ENCODE data around the gene INSR.

The INSR gene

GRCh38 chr19:7140137-7140536 is 154.1 kb downstream of the INSR start:
- DNase-seq (ENCODE audit: low read depth): no peak

- no peak for DNase-seq (ENCODE audit: low read depth)
Observed at GRCh38 chr19:7139095-7139494, 155.1 kb downstream of the INSR start.

GRCh38 chr19:7138402-7138801 is 155.8 kb downstream of the INSR start:
- no peak for DNase-seq (ENCODE audit: low read depth)

GRCh38 chr19:7137120-7137519 is 157.1 kb downstream of the INSR start:
- DNase-seq (ENCODE audit: low read depth): no peak

- DNase-seq (ENCODE audit: low read depth): no peak
Observed at GRCh38 chr19:7132054-7132453, 162.2 kb downstream of the INSR start.

GRCh38 chr19:7130043-7130442 is 164.2 kb downstream of the INSR start:
- DNase-seq (ENCODE audit: low read depth): no peak

- no peak for DNase-seq (ENCODE audit: low read depth)
Observed at GRCh38 chr19:7126132-7126531, 168.1 kb downstream of the INSR start.

GRCh38 chr19:7125221-7125620 is 169.0 kb downstream of the INSR start:
- no peak for DNase-seq (ENCODE audit: low read depth)

GRCh38 chr19:7124782-7125181 is 169.4 kb downstream of the INSR start:
- no peak for DNase-seq (ENCODE audit: low read depth)

- DNase-seq (ENCODE audit: low read depth): no peak
Observed at GRCh38 chr19:7122701-7123100, 171.5 kb downstream of the INSR start.

- DNase-seq (ENCODE audit: low read depth): no peak
Observed at GRCh38 chr19:7120499-7120898, 173.7 kb downstream of the INSR start.

GRCh38 chr19:7119582-7119981 is 174.6 kb downstream of the INSR start:
- DNase-seq (ENCODE audit: low read depth): no peak

- DNase-seq (ENCODE audit: low read depth): no peak
Observed at GRCh38 chr19:7117248-7117647, 177.0 kb downstream of the INSR start.

- DNase-seq (ENCODE audit: low read depth): no peak
Observed at GRCh38 chr19:7115721-7116120, 178.5 kb downstream of the INSR start.

- no peak for DNase-seq (ENCODE audit: low read depth)
Observed at GRCh38 chr19:7113233-7113632, 181.0 kb downstream of the INSR start.

GRCh38 chr19:7112675-7113074 is 181.5 kb downstream of the INSR start:
- DNase-seq (ENCODE audit: low read depth): no peak

- no peak for DNase-seq (ENCODE audit: low read depth)
Observed at GRCh38 chr19:7109678-7110289, 184.4 kb downstream of the INSR start.

GRCh38 chr19:7106711-7107657 is 187.2 kb downstream of the INSR start:
- DNase-seq (ENCODE audit: low read depth): no peak

GRCh38 chr19:7104747-7105447 is 189.3 kb downstream of the INSR start:
- no peak for DNase-seq (ENCODE audit: low read depth)

- DNase-seq (ENCODE audit: low read depth): no peak
Observed at GRCh38 chr19:7101498-7102253, 192.5 kb downstream of the INSR start.

- no peak for DNase-seq (ENCODE audit: low read depth)
Observed at GRCh38 chr19:7099597-7099921, 194.7 kb downstream of the INSR start.

All from activated T-helper 9 cell treated with anti-CD3 and anti-CD28 coated beads, Interleukin-2, amount 50 U/mL, for 16 hours (primary cell).